BJ (cell line): ENCODE results near the gene HPGDS. TPM values are rescaled to one million over a fixed set of nuclear protein-coding genes. Genes with fewer than 3 reads are reported as not detected.

ENCODE experiments used
- CTCF ChIA-PET: fragments of 350-600 bp; formaldehyde crosslinking; extraction: SDS; loops from one replicate; lab custom pipeline; 2021; ENCODE audit warnings: antibody characterized with exemption, inconsistent platforms; lab: Yijun Ruan, JAX
- POLR2A ChIA-PET: fragments of 300-600 bp; sonication (Branson Sonifier 250); formaldehyde crosslinking; extraction: SDS; loops from one replicate; lab custom pipeline; 2021; ENCODE audit warnings: antibody characterized with exemption; lab: Charles Lee
- DNase-seq: peaks from one replicate; pipeline ENCODE4 v3.0.0-alpha.2; 2011; ENCODE audit warnings: low read depth
- H3K27me3 ChIP-seq: 2 replicates; pipeline ENCODE4 v1.6.0; 2011; ENCODE audit warnings: low read length; ENCODE audit not compliant: control insufficient read depth, insufficient read depth
- H3K36me3 ChIP-seq: 2 replicates; pipeline ENCODE4 v1.5.1; 2011; ENCODE audit warnings: low read length; ENCODE audit not compliant: control insufficient read depth, insufficient read depth
- H3K4me3 ChIP-seq: 2 replicates; pipeline ENCODE4 v1.5.1; 2011; ENCODE audit warnings: low read depth, mild to moderate bottlenecking, control low read depth, low read length
- polyA plus RNA-seq: library from polyadenylated mRNA; depleted of rRNA; stranded (reverse); fragments of >200 nt; gene quantifications from 2 replicates; pipeline ENCODE4 v1.2.3, GENCODE V29; 2011
- TF ChIP-seq, protein P1 (sequence below): IDR thresholded peaks from 2 replicates; pipeline ENCODE4 v1.5.1; 2011; ENCODE audit warnings: low read depth, mild to moderate bottlenecking, control low read depth, inconsistent platforms, low read length, moderate library complexity; ENCODE audit not compliant: insufficient read depth

The HPGDS gene
- polyA plus RNA-seq, 1 experiment, result not detected

DNA sequence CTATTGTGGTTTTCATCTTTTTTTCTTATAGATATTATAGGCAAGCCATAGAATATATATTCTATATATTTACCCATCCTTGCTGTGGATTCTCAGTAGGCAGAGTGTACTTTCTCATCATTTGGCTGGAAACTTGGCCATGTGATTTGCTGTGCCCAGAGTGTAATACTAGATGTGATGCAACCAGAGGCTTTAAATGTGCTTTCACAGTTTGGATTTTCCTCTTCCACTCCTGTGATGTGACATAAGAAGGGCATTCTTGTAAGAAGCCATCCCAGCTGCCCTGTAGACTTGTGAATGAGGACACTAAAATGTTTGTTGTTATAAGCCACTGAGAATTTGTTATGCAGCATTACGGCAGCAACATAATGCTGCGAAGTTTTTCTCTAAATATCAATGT lies 10.4 kb upstream of the HPGDS start:
- Histone ChIP-seq H3K4me3 (no peak overlapping the region), H3K27me3 (peaks cover 2% of the 10 kb centered on the region), H3K36me3 (no peaks in the 10 kb centered on the region)
- CTCF ChIA-PET, result no interaction called here
- POLR2A ChIA-PET, result no interaction called here
- TF ChIP-seq, protein P1, sequence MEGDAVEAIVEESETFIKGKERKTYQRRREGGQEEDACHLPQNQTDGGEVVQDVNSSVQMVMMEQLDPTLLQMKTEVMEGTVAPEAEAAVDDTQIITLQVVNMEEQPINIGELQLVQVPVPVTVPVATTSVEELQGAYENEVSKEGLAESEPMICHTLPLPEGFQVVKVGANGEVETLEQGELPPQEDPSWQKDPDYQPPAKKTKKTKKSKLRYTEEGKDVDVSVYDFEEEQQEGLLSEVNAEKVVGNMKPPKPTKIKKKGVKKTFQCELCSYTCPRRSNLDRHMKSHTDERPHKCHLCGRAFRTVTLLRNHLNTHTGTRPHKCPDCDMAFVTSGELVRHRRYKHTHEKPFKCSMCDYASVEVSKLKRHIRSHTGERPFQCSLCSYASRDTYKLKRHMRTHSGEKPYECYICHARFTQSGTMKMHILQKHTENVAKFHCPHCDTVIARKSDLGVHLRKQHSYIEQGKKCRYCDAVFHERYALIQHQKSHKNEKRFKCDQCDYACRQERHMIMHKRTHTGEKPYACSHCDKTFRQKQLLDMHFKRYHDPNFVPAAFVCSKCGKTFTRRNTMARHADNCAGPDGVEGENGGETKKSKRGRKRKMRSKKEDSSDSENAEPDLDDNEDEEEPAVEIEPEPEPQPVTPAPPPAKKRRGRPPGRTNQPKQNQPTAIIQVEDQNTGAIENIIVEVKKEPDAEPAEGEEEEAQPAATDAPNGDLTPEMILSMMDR, result no peak
- no peak for DNase-seq

DNA sequence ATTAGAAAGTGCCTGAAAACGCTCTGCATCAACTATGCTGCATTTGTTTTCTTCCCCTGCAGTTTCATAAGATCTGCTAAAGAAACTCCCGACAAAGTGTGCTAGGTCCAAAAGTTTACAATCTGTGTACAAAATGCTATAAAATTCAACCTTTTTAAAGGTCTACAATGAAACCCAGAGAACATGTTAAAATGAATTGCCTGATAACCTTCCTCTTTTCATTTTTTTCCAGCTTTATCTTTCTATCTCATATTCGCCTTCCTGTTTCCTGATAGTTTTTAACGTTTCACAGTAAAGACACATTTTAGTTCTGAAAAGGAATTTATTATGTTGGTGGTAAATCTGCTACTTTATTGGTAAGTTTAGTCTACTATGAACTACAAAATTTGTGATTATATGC lies 9.5 kb upstream of the HPGDS start:
- ChIA-PET POLR2A (no interaction called here), CTCF (no interaction called here)
- TF ChIP-seq, protein P1, result no peak

DNA sequence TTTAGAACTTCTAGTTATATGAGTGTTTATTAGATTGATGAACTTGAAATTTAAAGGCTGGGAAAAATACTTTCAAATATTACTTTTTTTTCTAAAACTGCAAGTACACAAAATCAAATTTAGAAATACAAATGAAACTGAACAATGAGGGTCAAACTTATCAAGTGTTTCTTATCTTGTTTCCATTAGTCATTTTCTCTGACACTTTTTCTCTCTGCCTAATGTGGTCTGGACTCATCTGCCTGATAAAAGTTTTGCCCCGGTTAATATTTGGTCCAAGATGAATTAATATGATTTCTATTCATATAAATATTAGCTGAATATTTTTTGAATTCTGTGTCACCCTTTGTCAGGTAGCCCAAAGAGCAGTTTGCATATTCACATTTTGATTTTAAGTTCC lies 8.7 kb upstream of the HPGDS start:
- Histone ChIP-seq H3K27me3 (peaks cover 2% of the 10 kb centered on the region), H3K36me3 (no peaks in the 10 kb centered on the region), H3K4me3 (no peak overlapping the region)
- ChIA-PET POLR2A (no interaction called here), CTCF (interaction anchor here (0.5 kb wide), 1 partner anchor 427 kb away, joined by 3 read pairs; no protein-coding TSS in a partner anchor)
- DNase-seq, result no peak
- TF ChIP-seq, protein P1, result no peak

More for the DNA sequence above, 9.5 kb upstream of the HPGDS start:
- Histone ChIP-seq H3K36me3 (no peaks in the 10 kb centered on the region), H3K4me3 (no peak overlapping the region), H3K27me3 (peaks cover 2% of the 10 kb centered on the region)
- no peak for DNase-seq

DNA sequence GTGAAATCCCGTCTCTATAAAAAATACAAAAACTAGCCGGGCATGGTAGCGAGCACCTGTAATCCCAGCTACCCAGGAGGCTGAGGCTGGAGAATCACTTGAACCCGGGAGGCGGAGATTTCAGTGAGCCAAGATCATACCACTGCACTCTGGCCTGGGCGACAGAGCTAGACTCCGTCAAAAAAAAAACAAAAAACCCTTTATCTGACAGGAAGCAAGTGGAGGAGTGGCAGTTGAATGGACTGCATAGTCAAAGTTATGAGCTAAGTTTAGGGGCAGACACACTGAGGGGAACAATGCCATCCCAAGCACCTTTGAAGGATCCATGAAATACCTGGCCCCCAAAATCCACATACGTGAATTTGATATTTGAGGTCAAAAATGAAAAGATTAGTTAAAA lies 7.5 kb upstream of the HPGDS start:
- Histone ChIP-seq H3K4me3 (no peak overlapping the region), H3K36me3 (no peaks in the 10 kb centered on the region), H3K27me3 (peaks cover 2% of the 10 kb centered on the region)
- ChIA-PET CTCF (no interaction called here), POLR2A (no interaction called here)
- TF ChIP-seq, protein P1, result no peak
- DNase-seq, result no peak

DNA sequence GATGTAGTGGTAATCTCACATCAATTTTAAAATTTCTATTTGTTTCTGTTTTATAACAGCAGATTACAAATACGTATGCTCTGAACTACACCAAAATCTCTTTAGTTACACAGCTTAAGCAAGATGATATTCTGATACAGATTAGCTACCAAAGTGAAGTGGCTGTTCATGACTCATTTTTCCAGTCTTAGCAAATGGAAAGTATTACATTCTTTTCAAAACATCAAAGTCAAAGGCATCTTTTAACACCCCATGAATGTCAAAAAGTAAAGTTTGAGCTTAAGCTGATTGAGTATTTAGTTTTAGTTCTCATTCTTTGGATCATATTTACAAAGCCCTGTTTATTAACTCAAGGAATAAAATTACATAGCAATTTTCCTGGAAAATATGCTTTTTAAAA lies 6.6 kb upstream of the HPGDS start:
- H3K36me3 ChIP-seq, result no peaks in the 10 kb centered on the region
- CTCF ChIA-PET, result no interaction called here
- TF ChIP-seq, protein P1, result no peak

More for the DNA sequence above, 6.6 kb upstream of the HPGDS start:
- Histone ChIP-seq H3K27me3 (peaks cover 4% of the 10 kb centered on the region), H3K4me3 (no peak overlapping the region)
- POLR2A ChIA-PET, result no interaction called here
- DNase-seq, result no peak
